ENCODE measurements around the gene SLC38A6.

DNA sequence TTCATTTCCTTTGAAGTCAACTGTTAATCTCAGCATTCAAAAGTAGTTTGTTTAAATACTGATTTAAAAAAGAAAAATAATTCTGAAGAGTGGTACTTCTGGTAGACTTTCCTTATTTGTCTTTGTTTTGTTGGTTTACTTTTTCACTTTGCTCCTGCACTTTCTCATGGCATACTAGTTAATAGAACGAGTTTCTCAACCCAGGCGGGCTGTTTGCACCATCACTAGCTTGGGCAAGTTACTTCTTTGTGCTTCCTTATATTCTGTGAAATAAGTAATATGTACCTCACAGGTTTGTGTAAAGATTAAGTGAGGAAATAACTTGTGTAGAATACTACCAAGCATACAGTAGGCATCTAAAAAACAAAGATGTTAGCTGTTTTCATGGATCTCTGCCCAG lies 45.5 kb downstream of the SLC38A6 start:
- TF ChIP-seq, protein P1, sequence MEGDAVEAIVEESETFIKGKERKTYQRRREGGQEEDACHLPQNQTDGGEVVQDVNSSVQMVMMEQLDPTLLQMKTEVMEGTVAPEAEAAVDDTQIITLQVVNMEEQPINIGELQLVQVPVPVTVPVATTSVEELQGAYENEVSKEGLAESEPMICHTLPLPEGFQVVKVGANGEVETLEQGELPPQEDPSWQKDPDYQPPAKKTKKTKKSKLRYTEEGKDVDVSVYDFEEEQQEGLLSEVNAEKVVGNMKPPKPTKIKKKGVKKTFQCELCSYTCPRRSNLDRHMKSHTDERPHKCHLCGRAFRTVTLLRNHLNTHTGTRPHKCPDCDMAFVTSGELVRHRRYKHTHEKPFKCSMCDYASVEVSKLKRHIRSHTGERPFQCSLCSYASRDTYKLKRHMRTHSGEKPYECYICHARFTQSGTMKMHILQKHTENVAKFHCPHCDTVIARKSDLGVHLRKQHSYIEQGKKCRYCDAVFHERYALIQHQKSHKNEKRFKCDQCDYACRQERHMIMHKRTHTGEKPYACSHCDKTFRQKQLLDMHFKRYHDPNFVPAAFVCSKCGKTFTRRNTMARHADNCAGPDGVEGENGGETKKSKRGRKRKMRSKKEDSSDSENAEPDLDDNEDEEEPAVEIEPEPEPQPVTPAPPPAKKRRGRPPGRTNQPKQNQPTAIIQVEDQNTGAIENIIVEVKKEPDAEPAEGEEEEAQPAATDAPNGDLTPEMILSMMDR (IDR thresholded peaks at IDR 0.05; ENCODE audit: low read depth, low read length): no peak
- TF ChIP-seq EZH2phosphoT487 (IDR thresholded peaks at IDR 0.05; ENCODE audit: low read depth): no peak
